G401.6 (cell line): ENCODE data around the gene C1QTNF5.

ENCODE experiments used
- FAIRE-seq: peaks from 2 replicates; lab custom pipeline; 2012; peaks lifted over from hg19 to GRCh38; lab: Jason Lieb, UNC

The C1QTNF5 gene

GRCh38 chr11:119373059-119373920 lies 32.6 kb upstream of the C1QTNF5 start:
- no peak for FAIRE-seq

DNA sequence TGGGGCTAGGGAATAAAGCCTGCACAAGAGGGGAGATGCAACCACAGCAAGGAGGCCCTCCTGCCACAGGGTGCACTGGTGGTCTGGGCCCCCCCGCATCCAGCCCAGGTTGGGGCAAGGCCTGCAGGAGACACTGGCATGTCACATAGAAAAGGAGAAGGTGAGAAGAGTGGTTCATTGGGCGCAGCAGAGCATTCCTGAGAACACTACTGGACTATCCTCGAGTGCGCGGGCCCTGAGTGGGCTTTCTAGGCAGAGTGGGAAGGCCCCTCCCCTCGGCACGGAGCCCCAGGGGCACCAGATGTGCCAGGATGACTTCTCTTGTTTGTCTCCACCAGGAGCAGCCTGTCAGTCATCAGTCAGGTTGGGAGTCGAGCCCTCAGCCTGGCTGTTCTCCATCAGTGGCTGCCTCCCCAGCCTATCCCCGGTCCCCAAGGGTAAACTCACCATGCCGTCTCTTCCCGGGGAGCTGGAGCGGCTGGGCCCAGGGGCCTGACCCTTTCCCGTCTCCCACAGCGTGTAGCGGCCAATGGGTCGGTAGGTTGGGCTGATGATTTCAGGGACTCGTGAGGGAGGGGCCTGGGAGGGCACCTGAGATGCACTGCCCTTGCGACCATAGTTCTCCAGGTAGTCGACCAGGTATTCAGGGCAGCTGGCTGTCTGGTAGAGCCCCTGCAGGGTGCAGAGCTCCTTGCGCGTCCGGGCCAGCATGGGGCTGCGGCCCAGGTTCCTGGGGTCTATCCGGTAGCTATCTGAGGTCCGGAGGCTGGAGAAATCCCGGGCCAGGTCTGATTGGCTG lies 31.8 kb upstream of the C1QTNF5 start:
- no peak for FAIRE-seq

- FAIRE-seq: no peak
Measured at GRCh38 chr11:119371778-119372182, 31.1 kb upstream of the C1QTNF5 start.

- no peak for FAIRE-seq
Measured at GRCh38 chr11:119371067-119371601, 30.5 kb upstream of the C1QTNF5 start.

DNA sequence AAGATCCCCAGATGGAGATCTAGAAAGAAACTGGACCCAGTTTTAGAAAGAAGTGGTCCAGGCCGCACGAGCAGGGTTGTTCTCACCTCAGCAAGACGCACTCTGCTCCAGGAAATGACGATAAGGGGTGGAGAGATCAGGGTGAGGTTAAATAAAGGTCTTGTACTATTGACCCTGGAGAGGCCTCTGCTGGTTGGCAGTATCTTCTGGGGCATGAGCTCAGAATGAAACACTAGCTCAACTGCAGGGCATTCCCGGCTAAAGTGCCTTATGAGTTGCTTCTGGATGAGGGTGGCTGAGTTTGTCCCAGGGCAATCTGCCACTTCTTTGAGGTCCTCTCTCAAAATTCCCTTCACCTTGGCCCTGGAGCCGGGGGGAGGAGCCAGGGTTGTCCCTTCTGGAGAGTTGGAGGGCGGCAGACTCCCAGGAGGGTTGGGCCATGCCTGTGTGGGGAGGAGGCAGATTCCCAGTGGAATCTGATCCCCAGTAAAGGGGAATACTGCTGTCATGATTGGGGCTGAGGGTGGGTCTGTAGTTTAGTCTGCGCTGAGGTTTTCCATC lies 29.9 kb upstream of the C1QTNF5 start:
- no peak for FAIRE-seq

- FAIRE-seq: no peak
Measured at GRCh38 chr11:119369132-119369925, 28.6 kb upstream of the C1QTNF5 start.

- no peak for FAIRE-seq
Measured at GRCh38 chr11:119368121-119369034, 27.7 kb upstream of the C1QTNF5 start.

GRCh38 chr11:119367661-119368120 lies 27.0 kb upstream of the C1QTNF5 start:
- FAIRE-seq: no peak

DNA sequence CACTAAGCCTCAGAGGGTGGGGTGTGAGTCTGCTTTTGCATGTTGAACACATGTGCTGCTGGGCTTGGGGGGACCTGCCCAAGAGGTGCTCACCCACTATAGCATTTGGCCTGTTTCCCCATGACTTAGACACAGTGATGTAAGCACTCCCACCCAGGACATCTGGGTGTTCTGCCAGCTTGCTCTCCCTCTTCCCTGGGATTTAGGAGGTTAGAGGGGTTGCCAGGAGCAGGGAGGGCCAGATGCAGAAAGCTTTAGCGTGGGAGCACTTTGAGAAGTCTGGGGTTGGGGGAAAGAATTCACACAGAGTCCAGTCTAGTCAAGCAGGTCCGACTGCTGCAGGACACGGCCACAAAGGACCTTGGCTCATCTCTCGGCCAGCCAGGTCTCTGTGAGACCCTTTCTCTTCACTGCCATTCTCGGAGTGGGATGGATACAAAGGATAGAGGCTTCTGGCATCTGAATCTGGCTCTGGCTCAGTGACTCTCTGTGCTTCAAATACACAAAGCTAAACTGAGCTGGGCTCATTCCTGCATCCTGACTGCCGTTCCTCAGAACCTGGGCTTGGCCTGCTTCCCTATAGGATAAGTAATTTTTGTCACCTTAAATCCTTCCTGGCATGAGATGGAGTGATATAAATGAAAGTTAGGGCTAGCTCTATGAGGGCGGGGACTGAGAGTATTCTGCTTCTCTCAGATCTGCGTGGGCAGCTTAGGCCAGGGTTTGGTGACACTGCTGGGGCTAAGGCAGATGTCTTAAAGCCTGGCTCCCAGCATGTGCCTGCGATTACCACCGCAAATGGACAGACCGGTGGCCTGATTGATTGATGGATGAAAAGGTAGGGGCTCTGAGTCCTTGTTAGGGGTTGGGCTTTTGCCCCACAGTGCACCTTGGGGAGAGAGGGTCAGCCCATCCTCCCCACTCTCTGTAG lies 26.3 kb upstream of the C1QTNF5 start:
- no peak for FAIRE-seq

- FAIRE-seq: no peak
Measured at GRCh38 chr11:119365071-119365591, 24.4 kb upstream of the C1QTNF5 start.

- FAIRE-seq: no peak
Measured at GRCh38 chr11:119363851-119364590, 23.3 kb upstream of the C1QTNF5 start.

GRCh38 chr11:119363081-119363850 lies 22.6 kb upstream of the C1QTNF5 start:
- FAIRE-seq: no peak

DNA sequence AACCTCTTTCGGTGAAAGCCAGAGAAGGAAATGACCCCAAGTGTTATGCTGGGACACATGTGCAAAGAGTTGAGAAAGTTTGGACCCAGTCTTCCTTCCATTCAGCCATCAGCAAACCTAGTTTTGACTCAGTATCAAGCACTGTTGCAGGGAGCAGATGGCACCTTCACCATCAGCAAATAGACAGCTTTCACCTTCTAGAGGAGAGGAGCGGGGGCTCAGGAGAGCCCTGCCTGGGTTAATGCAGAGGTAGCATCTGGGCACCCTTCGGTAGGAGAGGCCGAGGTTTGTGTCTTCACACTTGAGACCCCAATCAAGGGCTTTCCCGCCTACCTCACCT lies 22.0 kb upstream of the C1QTNF5 start:
- no peak for FAIRE-seq

GRCh38 chr11:119361941-119362725 lies 21.4 kb upstream of the C1QTNF5 start:
- no peak for FAIRE-seq

GRCh38 chr11:119361056-119361787 lies 20.5 kb upstream of the C1QTNF5 start:
- peak; percentile 66 for FAIRE-seq
